Measurements from ENCODE around the gene LILRB2.

Gene LILRB2

DNA sequence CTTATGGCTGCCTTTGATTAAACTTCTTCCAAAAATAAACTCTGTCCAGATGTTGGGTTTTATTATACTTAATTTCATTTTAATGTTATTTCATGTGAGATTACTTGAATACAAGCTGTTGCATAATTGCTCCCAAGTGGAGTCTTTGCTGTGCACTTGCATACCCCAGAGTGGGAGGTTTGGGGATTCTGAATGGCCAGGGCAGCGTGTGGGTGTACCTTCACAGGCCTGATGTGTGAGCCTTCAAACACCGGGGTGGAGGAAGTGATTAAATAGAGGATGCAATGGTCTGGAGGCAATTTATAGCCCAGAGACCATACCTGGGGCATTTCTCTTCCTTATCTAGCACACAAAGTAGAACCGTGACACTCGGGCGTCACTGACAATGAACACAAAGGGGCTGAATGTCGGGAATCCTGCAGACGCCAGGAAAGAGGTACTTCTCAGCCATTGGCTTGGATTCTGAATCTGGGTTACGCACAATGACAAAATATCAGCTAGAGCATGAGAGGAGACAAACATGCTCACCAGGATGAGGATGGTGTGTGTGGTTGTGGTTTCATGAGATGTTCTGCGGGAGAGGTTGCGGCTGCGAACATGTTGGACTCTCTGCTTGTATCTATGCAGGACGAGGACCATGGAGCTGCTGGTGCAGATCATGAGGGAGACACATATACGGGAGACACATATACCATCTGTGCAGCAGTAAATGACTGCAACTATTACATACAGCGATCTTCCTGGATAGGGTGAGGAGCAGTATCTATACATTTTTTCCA lies 39.2 kb upstream of the LILRB2 start:
- Mint-ChIP-seq H3K27me3 (ENCODE audit: low read depth) (peaks cover 13% of the 10 kb centered on the region), H3K36me3 (ENCODE audit: low read depth) (no peaks in the 10 kb centered on the region), H3K9me3 (peaks cover 19% of the 10 kb centered on the region), H3K4me1 (no peaks in the 10 kb centered on the region), H3K4me3 (no peak overlapping the region), H3K27ac (no peak overlapping the region)
- TF ChIP-seq, protein P1, sequence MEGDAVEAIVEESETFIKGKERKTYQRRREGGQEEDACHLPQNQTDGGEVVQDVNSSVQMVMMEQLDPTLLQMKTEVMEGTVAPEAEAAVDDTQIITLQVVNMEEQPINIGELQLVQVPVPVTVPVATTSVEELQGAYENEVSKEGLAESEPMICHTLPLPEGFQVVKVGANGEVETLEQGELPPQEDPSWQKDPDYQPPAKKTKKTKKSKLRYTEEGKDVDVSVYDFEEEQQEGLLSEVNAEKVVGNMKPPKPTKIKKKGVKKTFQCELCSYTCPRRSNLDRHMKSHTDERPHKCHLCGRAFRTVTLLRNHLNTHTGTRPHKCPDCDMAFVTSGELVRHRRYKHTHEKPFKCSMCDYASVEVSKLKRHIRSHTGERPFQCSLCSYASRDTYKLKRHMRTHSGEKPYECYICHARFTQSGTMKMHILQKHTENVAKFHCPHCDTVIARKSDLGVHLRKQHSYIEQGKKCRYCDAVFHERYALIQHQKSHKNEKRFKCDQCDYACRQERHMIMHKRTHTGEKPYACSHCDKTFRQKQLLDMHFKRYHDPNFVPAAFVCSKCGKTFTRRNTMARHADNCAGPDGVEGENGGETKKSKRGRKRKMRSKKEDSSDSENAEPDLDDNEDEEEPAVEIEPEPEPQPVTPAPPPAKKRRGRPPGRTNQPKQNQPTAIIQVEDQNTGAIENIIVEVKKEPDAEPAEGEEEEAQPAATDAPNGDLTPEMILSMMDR (IDR thresholded peaks at IDR 0.05; ENCODE audit: unreplicated experiment in 3 of 3): no peak

DNA sequence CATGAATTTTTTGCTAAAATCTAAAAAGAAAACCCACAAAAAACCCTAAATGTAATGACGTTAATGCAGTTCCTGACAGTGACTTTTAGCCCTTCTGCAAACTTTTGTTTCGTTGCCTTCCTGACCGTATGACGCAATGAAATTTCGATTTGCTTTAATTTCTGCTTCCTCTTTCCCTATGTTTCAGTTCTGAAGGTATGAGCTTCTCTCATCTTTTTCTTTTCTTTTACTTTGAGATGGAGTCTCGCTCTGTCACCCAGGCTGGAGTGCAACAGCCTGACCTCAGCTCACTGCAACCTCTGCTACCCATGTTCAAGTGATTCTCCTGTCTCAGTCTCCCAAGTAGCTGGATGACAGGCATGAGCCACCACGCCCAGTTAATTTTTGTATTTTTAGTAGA lies 38.1 kb upstream of the LILRB2 start:
- Mint-ChIP-seq H3K4me1 (no peaks in the 10 kb centered on the region), H3K27me3 (ENCODE audit: low read depth) (peaks cover 10% of the 10 kb centered on the region)

DNA sequence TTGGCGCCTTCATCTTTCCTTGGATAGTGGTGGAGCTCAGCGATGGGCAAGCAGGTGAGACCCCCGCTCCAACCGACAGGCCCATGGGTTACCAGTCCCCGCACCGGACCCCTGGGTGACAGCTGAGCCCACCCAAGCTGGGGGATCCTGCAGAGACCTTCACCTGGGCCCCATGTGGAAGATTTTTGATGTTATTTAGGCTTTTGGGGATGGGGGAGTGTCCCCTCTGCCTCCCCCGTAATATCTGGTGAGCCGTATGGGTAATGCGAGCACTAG lies 37.0 kb upstream of the LILRB2 start:
- no peak overlapping the region for H3K27ac Mint-ChIP-seq
- peaks cover 15% of the 10 kb centered on the region for H3K27me3 Mint-ChIP-seq (ENCODE audit: low read depth)
- H3K4me1 Mint-ChIP-seq: no peaks in the 10 kb centered on the region
- no peak overlapping the region for H3K4me3 Mint-ChIP-seq
- peaks cover 19% of the 10 kb centered on the region for H3K9me3 Mint-ChIP-seq
- no peaks in the 10 kb centered on the region for H3K36me3 Mint-ChIP-seq (ENCODE audit: low read depth)
- TF ChIP-seq, protein P1 (IDR thresholded peaks at IDR 0.05; ENCODE audit: unreplicated experiment in 3 of 3): no peak

More for the DNA sequence above, 38.1 kb upstream of the LILRB2 start:
- peaks cover 19% of the 10 kb centered on the region for H3K9me3 Mint-ChIP-seq
- no peaks in the 10 kb centered on the region for H3K36me3 Mint-ChIP-seq (ENCODE audit: low read depth)
- no peak overlapping the region for H3K27ac Mint-ChIP-seq
- no peak overlapping the region for H3K4me3 Mint-ChIP-seq
- TF ChIP-seq, protein P1 (IDR thresholded peaks at IDR 0.05; ENCODE audit: unreplicated experiment in 3 of 3): no peak

DNA sequence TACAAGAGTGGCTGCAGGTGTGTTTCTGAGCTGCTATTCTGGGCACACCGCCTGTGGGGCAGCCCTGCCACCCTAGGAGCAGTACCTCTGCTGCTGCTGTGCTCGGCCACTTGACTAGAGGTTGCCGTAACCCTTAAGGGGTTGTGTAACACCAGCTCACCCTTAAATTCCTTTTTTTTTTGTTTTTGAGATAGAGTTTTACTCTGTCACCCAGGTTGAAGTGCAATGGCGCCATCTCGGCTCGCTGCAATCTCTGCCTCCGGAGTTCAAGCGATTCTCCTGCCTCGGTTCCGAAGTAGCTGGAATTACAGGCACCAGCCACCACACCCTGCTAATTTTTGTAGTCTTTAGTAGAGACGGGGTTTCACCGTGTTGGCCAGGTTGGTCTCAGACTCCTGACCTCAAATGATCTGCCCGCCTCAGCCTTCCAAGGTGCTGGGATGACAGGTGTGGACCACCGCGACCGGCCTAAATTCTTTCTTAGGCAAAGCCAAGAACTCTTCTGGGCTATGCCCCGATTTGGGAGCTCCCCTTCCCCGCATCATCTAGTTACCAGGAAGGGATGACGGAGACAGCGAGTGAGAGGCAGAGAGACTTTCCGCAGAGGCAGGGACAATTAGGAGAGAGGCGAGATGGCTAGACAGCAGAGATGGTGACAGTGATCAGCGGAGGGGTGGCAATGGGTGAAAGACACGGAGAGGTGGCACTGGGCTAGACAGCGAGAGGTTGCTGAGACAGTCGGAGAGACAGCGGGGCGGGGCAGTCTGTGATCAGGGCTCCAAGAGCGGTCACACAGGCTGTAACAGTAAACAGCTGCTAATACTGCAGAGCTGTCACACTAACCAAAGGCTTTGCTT lies 36.4 kb upstream of the LILRB2 start:
- TF ChIP-seq, protein P1 (IDR thresholded peaks at IDR 0.05; ENCODE audit: unreplicated experiment in 3 of 3): no peak
- Mint-ChIP-seq H3K36me3 (ENCODE audit: low read depth) (no peaks in the 10 kb centered on the region), H3K27me3 (ENCODE audit: low read depth) (peaks cover 18% of the 10 kb centered on the region), H3K4me3 (no peak overlapping the region), H3K9me3 (peaks cover 19% of the 10 kb centered on the region), H3K27ac (no peak overlapping the region), H3K4me1 (no peaks in the 10 kb centered on the region)

DNA sequence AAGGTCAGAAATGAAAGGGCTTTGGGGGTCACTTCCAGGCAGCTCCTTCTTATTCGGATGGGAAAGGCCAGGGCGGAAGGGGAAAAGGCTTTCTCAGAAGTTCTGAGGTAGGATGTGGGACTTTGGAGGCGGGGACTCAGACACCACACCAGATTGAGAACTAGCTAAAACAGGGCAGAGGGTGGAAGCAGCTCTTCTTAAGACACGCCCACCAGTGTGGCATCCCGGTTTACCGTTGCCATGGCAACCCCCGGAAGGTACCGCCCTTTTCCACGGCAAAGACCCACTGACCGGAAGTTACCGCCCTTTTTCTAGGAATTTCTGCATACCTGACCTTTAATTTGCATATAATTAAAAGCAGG lies 35.8 kb upstream of the LILRB2 start:
- H3K27ac Mint-ChIP-seq: no peak overlapping the region
- TF ChIP-seq, protein P1 (IDR thresholded peaks at IDR 0.05; ENCODE audit: unreplicated experiment in 3 of 3): no peak
- H3K27me3 Mint-ChIP-seq (ENCODE audit: low read depth): peaks cover 18% of the 10 kb centered on the region
- peaks cover 14% of the 10 kb centered on the region for H3K9me3 Mint-ChIP-seq
- no peaks in the 10 kb centered on the region for H3K36me3 Mint-ChIP-seq (ENCODE audit: low read depth)
- H3K4me1 Mint-ChIP-seq: no peaks in the 10 kb centered on the region
- no peak overlapping the region for H3K4me3 Mint-ChIP-seq
